Stimulated activated CD8-positive, alpha-beta memory T cell treated with anti-CD3 and anti-CD28 coated beads, Interleukin-12 subunit alpha, Interleukin-12 subunit beta, amount 100 ng/mL, for 24 hours (primary cell): ENCODE measurements around the gene PPM1B.
A peak's percentile ranks its signal among the peaks of the same experiment; 100 is the strongest.
"Not testable (repeated sequence)": the region's sequence is repeated elsewhere in the genome, so short reads cannot be mapped to it uniquely, and the experiment has no call there.

Experiments
- DNase-seq: peaks from one replicate; pipeline ENCODE4 v3.0.0-alpha.2; 2020; ENCODE audit errors: extremely low read depth

Gene PPM1B

DNA sequence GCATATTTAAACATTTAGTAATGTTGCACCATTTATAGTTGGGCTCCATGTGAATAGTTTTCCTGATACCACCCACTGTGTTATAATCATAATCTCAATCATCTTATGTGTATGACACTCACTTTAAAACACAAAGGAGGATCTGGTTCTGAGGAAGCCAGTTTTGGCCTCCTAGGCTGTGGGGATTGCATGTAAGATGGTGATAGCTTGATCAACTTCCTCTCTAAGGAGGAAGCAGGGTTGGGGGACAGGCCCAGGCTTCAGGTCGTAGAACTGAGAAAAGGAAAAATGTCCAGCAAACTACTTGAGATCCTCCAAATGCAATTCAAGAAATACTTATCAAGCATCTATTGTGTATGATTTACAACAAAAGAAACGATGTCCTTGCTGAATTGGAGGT is 4.9 kb upstream of the PPM1B start:
- no peak for DNase-seq

DNA sequence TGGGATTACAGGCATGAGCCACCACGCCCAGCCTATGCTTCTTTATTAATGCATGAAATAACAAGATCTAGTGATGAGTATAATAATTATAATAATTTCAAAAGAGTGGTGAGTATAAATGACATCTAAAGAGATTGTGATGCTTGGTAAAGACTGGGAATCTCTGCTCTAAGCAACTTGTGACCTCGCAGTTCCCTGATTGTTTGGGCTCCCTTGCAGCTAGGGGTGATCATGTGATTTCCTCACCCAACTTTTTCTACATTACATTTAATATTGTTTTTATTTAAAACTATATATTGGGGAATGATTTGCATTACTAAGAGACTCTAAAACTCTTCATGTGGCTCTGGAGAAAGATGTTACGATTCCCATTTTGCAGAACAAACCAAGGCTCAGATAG is 4.1 kb upstream of the PPM1B start:
- DNase-seq = no peak

DNA sequence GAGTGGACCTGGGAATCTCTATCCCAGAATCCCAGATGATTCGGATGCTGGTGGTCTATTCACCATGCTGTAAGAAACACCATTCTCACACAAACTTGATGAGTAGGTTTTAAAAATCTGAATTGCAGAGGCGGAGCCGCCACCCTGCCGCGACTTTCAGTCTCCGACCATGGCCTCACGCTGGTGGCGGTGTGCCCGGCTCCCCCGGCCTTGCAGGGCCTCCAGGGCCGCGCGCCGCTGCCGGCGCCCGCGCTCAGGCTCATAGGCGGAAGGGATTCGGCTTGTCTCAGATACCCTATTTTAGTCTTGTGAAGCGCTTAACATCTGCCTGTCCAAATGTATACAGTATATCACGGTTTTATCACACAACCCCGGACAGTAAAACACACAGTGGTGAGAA is 2.6 kb upstream of the PPM1B start:
- DNase-seq = no peak

- no peak for DNase-seq
Measured at GRCh38 chr2:44167311-44167907, 1.3 kb upstream of the PPM1B start.

DNA sequence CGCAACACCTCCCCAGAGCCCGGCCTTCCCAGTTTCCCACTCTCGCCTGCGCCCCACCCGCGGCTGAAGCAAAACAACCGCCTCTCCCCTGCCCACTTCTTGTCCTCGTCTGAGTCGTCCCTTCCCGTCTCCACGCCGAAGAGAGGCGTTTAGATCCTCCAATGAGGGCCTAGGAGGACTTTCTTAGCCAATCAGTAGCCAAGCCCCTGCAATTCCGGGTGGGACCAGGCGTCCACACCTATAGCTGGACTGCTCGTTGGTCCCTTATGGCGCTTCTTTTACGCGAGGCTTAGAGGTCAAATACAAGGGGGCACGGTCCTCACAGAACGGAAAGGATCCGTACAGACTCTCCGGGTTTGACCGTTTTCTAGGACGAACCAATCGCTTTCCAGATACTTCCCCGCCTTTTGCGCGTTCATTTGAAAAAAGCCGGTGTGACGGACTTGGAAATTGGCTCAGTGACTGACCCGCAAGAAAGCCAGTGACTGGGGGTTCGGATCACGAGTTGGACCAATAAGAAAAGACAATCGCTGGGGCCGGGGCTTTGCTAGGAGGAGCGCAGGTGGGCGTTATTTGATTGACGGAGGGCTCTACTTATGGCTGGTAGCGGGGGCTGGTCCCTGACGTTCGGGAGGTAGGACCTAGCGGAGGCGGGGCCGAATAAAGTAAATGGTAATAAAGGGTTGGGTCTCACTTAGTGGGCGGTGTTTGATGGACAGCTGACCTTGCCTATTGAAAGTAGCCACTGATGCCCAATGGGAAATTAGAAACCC is 581 bp upstream of the PPM1B start:
- DNase-seq = peak; percentile 88

- peak; percentile 10 for DNase-seq
Measured at GRCh38 chr2:44169155-44169898, 652 bp downstream of the PPM1B start.

DNA sequence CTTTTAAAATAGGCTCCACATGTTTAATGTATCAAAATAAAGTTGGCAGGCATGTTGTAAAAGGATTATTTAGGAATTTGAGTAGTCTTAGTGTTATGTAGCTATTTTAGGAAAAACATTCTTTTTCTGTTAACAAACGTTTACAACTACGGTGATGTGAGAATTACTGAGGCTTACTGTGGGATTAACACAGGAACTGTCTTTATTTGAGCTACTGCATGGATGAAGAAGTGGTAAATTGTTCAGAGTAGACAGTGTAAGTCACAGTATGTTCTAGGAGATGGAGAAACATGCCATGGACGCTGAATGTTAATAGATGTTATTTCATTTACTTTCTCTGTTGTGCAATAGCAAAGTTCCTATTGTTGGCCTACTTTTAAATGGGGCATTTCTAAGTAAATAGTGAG is 1.6 kb downstream of the PPM1B start:
- DNase-seq = no peak

DNA sequence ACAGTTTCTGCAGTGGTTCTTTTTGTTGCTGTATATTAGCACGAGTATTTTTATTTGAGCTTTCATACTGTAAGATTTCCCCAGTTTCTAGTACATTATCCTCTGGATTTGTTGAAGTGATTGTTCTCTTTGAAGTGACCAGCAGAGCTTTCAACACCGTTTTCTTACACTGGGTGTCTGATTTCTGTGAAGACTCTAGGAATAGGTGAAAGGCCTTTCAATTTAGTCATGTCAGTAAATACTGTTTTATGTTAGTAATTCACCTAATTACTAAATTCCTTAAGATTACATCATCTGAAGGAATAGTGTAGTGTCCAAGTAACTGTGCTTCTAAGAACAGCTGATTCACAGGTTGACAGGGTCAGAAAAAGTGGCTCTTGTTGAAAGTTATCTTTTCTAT is 2.3 kb downstream of the PPM1B start:
- DNase-seq = no peak

- DNase-seq = not testable (repeated sequence)
Measured at GRCh38 chr2:44171442-44171841, 2.8 kb downstream of the PPM1B start.

GRCh38 chr2:44172576-44172975 is 3.9 kb downstream of the PPM1B start:
- DNase-seq = no peak

GRCh38 chr2:44178950-44179349 is 10.3 kb downstream of the PPM1B start:
- no peak for DNase-seq

- no peak for DNase-seq
Measured at GRCh38 chr2:44181648-44182047, 13.0 kb downstream of the PPM1B start.

- DNase-seq = no peak
Measured at GRCh38 chr2:44184106-44184505, 15.4 kb downstream of the PPM1B start.

DNA sequence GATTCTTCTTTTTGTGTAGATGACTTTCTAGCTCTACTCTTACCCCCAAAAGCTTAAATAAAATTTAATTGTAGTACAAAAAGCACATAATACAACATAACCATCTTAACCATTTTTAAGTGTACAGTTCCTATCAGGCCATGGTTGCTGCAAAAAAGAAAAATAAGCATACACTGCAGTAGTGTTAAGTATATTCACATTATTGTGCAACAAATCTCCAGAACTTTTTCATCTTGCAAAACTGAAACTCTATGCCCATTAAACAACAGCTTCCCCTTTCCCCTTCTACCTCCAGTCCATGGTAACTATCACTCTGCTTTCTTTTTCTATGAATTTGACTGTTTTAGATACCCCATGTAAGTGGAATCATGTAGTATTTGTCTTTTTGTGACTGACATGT is 18.1 kb downstream of the PPM1B start:
- DNase-seq = no peak

GRCh38 chr2:44187251-44187650 is 18.6 kb downstream of the PPM1B start:
- no peak for DNase-seq

GRCh38 chr2:44188696-44189095 is 20.0 kb downstream of the PPM1B start:
- DNase-seq = no peak

- DNase-seq = no peak
Measured at GRCh38 chr2:44189104-44189503, 20.4 kb downstream of the PPM1B start.

DNA sequence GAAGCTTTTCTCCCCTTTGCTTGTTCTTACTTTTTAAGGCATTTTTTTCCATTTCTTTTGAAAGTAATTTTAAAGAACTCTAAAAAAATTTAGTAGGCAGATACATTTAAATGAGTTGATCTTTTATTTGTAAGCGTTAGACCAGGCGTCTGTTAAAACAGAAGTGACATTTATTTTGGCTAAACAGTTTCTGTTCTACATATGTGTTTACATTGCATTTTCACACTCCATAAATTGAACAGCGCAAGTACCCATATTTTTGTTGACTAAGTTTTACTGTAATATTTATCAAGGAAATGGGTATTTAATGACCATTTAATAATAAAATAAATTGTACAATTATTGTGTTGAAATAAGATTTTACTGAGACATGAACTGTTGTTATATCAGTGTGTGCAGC is 21.9 kb downstream of the PPM1B start:
- DNase-seq = no peak

DNA sequence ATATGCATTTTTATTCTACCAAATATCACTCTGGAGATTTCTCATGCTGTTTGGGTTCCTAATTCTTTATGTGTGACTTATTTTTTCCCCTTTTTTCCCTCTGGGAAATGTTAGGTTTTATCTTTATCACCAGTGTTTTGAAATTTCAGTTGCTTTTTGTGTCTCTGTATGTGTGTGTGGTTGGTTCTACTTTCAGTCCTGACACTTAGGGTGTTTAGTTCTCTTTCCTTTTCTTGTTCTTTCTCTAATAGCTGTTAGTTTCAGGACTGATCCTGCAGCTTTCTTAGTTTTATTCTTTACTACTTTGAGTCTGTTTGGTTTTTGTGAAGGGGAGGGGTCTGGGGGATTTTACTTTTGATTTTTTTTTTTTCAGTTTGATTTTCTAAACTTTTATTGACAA is 23.1 kb downstream of the PPM1B start:
- DNase-seq = no peak

GRCh38 chr2:44192646-44193045 is 24.0 kb downstream of the PPM1B start:
- DNase-seq = no peak

DNA sequence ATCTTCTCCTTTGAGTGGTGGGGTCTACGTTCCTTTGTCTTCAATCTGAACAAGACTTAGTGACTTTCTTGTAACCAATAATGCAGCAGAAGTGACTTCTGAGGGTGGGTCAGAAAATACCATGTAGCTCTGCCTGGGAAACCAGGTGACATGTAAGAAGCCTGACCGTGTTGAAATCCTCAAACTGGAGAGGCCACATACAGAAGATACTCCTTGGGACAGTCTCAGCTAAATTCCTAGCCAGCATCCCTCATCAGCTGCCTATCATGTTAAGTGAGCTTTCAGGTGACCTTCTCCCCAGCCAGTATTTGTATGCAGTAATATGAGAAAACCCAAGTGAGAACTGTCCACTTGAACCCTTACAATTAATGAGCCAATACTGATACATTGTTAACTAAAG is 27.0 kb downstream of the PPM1B start:
- DNase-seq = no peak

GRCh38 chr2:44197816-44198215 is 29.1 kb downstream of the PPM1B start:
- DNase-seq = no peak

- no peak for DNase-seq
Measured at GRCh38 chr2:44200011-44200410, 31.3 kb downstream of the PPM1B start.
